ENCODE measurements around the gene PLEKHA5. TPM values are rescaled to one million over a fixed set of nuclear protein-coding genes. Genes with fewer than 3 reads are reported as not detected.
"Not testable (repeated sequence)": the region's sequence is repeated elsewhere in the genome, so short reads cannot be mapped to it uniquely, and the experiment has no call there.

The PLEKHA5 gene, protein sequence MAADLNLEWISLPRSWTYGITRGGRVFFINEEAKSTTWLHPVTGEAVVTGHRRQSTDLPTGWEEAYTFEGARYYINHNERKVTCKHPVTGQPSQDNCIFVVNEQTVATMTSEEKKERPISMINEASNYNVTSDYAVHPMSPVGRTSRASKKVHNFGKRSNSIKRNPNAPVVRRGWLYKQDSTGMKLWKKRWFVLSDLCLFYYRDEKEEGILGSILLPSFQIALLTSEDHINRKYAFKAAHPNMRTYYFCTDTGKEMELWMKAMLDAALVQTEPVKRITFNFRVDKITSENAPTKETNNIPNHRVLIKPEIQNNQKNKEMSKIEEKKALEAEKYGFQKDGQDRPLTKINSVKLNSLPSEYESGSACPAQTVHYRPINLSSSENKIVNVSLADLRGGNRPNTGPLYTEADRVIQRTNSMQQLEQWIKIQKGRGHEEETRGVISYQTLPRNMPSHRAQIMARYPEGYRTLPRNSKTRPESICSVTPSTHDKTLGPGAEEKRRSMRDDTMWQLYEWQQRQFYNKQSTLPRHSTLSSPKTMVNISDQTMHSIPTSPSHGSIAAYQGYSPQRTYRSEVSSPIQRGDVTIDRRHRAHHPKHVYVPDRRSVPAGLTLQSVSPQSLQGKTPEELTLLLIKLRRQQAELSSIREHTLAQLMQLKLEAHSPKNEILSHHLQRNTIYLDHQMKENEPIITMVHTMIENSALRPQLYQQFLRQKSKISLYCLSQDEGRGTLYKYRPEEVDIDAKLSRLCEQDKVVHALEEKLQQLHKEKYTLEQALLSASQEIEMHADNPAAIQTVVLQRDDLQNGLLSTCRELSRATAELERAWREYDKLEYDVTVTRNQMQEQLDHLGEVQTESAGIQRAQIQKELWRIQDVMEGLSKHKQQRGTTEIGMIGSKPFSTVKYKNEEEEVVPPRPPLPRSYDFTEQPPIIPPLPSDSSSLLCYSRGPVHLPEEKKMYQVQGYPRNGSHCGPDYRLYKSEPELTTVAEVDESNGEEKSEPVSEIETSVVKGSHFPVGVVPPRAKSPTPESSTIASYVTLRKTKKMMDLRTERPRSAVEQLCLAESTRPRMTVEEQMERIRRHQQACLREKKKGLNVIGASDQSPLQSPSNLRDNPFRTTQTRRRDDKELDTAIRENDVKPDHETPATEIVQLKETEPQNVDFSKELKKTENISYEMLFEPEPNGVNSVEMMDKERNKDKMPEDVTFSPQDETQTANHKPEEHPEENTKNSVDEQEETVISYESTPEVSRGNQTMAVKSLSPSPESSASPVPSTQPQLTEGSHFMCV
- total RNA-seq (1 to 10 TPM; 5.5 to 5.7 TPM), polyA plus RNA-seq (8.6 TPM)

DNA sequence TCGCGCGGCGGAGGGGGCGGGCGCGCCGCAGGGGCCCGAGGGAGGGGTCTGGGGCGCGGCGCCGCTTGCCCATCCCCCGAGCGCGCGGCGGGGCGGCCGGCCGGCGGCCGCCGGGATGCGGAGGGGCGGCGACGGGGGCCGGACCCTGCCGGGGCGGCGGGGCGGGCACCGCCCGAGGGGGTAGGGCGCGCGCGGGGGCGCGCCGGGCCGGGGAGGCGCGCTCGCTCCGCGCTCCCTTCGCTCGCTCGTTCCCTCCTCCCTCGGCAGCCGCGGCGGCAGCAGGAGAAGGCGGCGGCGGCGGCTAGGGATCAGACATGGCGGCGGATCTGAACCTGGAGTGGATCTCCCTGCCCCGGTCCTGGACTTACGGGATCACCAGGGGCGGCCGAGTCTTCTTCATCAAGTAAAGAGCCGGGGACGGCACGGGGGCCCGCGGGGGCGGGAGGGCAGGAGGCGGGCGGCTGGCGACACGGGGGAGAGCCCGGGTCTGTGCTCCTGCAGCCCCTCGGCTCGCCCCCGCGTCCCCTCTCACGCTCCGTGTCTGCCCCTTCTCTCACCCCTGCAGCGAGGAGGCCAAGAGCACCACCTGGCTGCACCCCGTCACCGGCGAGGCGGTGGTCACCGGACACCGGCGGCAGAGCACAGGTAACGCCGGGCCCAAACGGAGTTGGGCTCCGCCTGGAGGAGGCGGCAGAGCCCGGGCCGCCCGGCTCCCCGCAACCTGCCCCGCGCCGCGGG lies at the start of gene PLEKHA5:
TSS of gene PLEKHA5 (plus strand) at position 248 of the 738 bp plus-strand sequence. CDS start at position 315, 67 bp downstream.
- H3K9me3 Mint-ChIP-seq, result peaks cover 0 to 15% (median 7%) of the 10 kb centered on the region in 5 donors
- POLR2A ChIA-PET, result no interaction called here

DNA sequence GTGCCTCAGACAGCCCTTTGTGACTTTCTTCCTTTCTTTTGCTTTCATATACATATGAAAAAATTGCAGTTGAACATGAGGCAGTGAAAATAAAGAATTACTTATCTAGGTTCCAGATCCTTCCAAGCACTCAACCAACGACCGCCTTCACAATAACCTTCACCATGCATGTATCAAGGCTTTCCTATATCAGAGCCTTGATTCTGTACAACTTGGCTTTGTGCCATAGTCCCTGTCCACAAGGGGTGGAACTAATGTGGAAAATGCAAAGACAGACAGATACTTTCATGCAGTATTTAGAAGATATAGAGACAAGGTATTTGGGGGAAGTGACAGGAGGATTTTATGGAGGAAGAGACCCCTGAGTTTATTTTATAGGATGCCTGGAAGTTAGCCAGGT lies 48.6 kb upstream of the PLEKHA5 start:
- ChIA-PET POLR2A (no interaction called here), CTCF (interaction anchor here (0.5 kb wide), 1 partner anchor 29 kb away, joined by 3 read pairs; no protein-coding TSS in a partner anchor)
- DNase-seq, result no peak
- Histone ChIP-seq H3K4me3 (ENCODE audit: low read length) (no peak overlapping the region), H3K27me3 (ENCODE audit: insufficient read depth, low read length, poor library complexity, severe bottlenecking) (no peaks in the 10 kb centered on the region), H3K9me3 (ENCODE audit: low read length) (no peaks in the 10 kb centered on the region), H3K27ac (ENCODE audit: low read depth, low read length) (no peak overlapping the region), H3K4me1 (ENCODE audit: insufficient read depth, low read length) (no peaks in the 10 kb centered on the region), H3K36me3 (ENCODE audit: insufficient read depth, low read length) (no peaks in the 10 kb centered on the region)
- Mint-ChIP-seq H3K27me3 (peaks cover 2 to 3% of the 10 kb centered on the region in 2 donors), H3K4me3 (no peak overlapping the region), H3K4me1 (peaks cover 2 to 10% (median 5%) of the 10 kb centered on the region in 3 donors), H3K27ac (no peak overlapping the region), H3K9me3 (no peaks in the 10 kb centered on the region), H3K36me3 (peaks cover 0 to 2% (median 0%) of the 10 kb centered on the region in 3 donors)

More for the DNA sequence above, at the start of gene PLEKHA5:
- peak within 1 kb of the TSS; percentile 73 to 91 (median 86) for H3K27ac Mint-ChIP-seq
- Histone ChIP-seq H3K9me3 (ENCODE audit: low read length) (no peaks in the 10 kb centered on the region), H3K4me3 (ENCODE audit: low read length) (peak within 1 kb of the TSS; percentile 65), H3K4me1 (ENCODE audit: insufficient read depth, low read length) (peaks cover 7% of the 10 kb centered on the region), H3K36me3 (ENCODE audit: insufficient read depth, low read length) (no peaks in the 10 kb centered on the region), H3K27me3 (ENCODE audit: insufficient read depth, low read length, poor library complexity, severe bottlenecking) (no peaks in the 10 kb centered on the region), H3K27ac (ENCODE audit: low read depth, low read length) (peak within 1 kb of the TSS; percentile 17)
- DNase-seq, result peak; percentile 17 to 49 (median 37)
- peaks cover 2 to 8% (median 6%) of the 10 kb centered on the region in 3 donors for H3K36me3 Mint-ChIP-seq
- CTCF ChIA-PET, result no interaction called here
- peak within 1 kb of the TSS; percentile 85 to 94 (median 91) for H3K4me3 Mint-ChIP-seq
- peaks cover 19 to 34% (median 27%) of the 10 kb centered on the region in 3 donors for H3K4me1 Mint-ChIP-seq
- H3K27me3 Mint-ChIP-seq, result peaks cover 0 to 4% of the 10 kb centered on the region in 2 donors

DNA sequence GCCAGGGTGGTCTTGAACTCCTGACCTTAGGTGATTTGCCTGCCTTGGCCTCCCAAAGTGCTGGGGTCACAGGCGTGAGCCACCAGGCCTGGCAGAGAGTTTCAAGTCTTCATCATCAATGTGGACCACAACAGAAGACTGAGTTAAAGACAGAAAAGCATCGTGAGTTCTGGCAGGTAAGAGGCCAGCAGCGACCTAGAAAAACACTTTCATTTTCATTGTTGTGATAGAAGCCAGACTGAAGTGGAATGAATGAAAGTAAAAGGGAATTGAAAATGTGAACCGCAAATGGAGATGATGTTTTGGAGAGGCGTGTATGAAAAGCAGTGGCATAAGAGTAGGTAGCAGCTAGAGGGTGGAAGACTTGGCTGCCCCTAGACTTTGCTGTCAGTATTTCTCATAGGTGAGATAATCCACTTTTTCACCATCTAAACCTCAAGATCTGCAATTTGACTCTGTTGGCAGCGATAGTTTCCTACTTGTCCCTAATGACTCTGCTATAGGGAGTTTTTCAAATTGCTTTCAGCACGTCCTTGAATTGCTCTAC lies 47.1 kb upstream of the PLEKHA5 start:
- ChIA-PET CTCF (no interaction called here), POLR2A (no interaction called here)
- Histone ChIP-seq H3K9me3 (ENCODE audit: low read length) (no peaks in the 10 kb centered on the region), H3K4me1 (ENCODE audit: insufficient read depth, low read length) (no peaks in the 10 kb centered on the region), H3K36me3 (ENCODE audit: insufficient read depth, low read length) (no peaks in the 10 kb centered on the region), H3K27me3 (ENCODE audit: insufficient read depth, low read length, poor library complexity, severe bottlenecking) (no peaks in the 10 kb centered on the region), H3K4me3 (ENCODE audit: low read length) (no peak overlapping the region), H3K27ac (ENCODE audit: low read depth, low read length) (no peak overlapping the region)
- peaks cover 2 to 10% (median 5%) of the 10 kb centered on the region in 3 donors for H3K4me1 Mint-ChIP-seq
- H3K9me3 Mint-ChIP-seq, result no peaks in the 10 kb centered on the region
- peak in 1 of 5 donors; percentile 0 for DNase-seq
- H3K4me3 Mint-ChIP-seq, result peak overlapping the region in 2 of 7 donors; percentile 1 to 36
- peak overlapping the region in 1 of 8 donors; percentile 0 for H3K27ac Mint-ChIP-seq
- H3K27me3 Mint-ChIP-seq, result peaks cover 2 to 6% of the 10 kb centered on the region in 2 donors
- H3K36me3 Mint-ChIP-seq, result peaks cover 0 to 2% (median 0%) of the 10 kb centered on the region in 3 donors

DNA sequence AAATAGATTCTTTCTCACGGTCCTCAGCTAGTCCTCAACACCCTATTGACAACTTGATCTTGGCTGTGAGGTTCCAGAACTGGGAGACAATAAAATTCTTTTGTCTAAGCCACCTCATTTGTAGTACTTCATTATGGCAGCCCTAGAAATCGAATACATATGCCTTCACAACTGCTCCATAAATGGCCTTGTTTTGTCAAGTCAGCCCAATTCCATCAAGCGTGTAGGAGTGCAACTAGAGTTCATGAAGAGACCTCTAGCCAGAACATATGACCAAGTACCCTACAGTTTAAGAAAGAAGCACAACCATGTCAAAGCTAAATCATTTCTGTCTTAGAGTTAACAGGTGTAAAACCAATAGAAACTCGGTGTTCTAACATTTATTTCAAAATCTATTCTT lies 45.0 kb upstream of the PLEKHA5 start:
- peaks cover 2 to 10% (median 5%) of the 10 kb centered on the region in 3 donors for H3K4me1 Mint-ChIP-seq
- H3K4me3 ChIP-seq (ENCODE audit: low read length), result no peak overlapping the region
- H3K4me1 ChIP-seq (ENCODE audit: insufficient read depth, low read length), result no peaks in the 10 kb centered on the region
- H3K4me3 Mint-ChIP-seq, result no peak overlapping the region
- no peak overlapping the region for H3K27ac ChIP-seq (ENCODE audit: low read depth, low read length)
- CTCF ChIA-PET, result no interaction called here
- H3K27ac Mint-ChIP-seq, result no peak overlapping the region
- no peak for DNase-seq
- H3K27me3 Mint-ChIP-seq, result peaks cover 2 to 3% of the 10 kb centered on the region in 2 donors
- no peaks in the 10 kb centered on the region for H3K36me3 ChIP-seq (ENCODE audit: insufficient read depth, low read length)
- no peaks in the 10 kb centered on the region for H3K27me3 ChIP-seq (ENCODE audit: insufficient read depth, low read length, poor library complexity, severe bottlenecking)
- no peaks in the 10 kb centered on the region for H3K9me3 Mint-ChIP-seq
- peaks cover 0 to 2% (median 0%) of the 10 kb centered on the region in 3 donors for H3K36me3 Mint-ChIP-seq
- no peaks in the 10 kb centered on the region for H3K9me3 ChIP-seq (ENCODE audit: low read length)
- POLR2A ChIA-PET, result no interaction called here

DNA sequence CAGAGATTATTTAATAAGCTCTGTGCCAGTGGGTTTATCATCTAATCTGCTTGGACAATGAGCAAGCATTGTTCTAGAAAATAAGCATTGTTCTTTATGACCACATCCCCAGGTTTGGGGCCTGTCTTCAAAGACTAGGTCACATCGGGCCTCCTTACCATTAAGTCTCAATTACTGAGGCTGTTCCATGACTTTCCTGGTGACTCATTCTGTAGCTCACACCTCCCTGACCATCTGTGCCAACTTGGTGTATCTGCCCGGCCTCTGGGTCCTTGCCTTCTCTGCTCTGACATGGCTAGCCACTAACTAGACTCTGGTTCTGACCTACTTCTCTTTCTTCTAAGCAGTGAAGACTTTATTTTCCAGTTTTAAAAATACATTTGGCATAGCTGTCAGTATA lies 44.4 kb upstream of the PLEKHA5 start:
- peaks cover 0 to 2% (median 0%) of the 10 kb centered on the region in 3 donors for H3K36me3 Mint-ChIP-seq
- H3K9me3 ChIP-seq (ENCODE audit: low read length), result no peaks in the 10 kb centered on the region
- DNase-seq, result no peak
- H3K36me3 ChIP-seq (ENCODE audit: insufficient read depth, low read length), result no peaks in the 10 kb centered on the region
- peaks cover 2 to 10% (median 5%) of the 10 kb centered on the region in 3 donors for H3K4me1 Mint-ChIP-seq
- H3K9me3 Mint-ChIP-seq, result no peaks in the 10 kb centered on the region
- H3K4me1 ChIP-seq (ENCODE audit: insufficient read depth, low read length), result no peaks in the 10 kb centered on the region
- ChIA-PET POLR2A (no interaction called here), CTCF (no interaction called here)
- H3K27ac ChIP-seq (ENCODE audit: low read depth, low read length), result no peak overlapping the region
- H3K27me3 Mint-ChIP-seq, result peaks cover 3 to 4% of the 10 kb centered on the region in 2 donors
- no peaks in the 10 kb centered on the region for H3K27me3 ChIP-seq (ENCODE audit: insufficient read depth, low read length, poor library complexity, severe bottlenecking)
- H3K4me3 Mint-ChIP-seq, result no peak overlapping the region
- no peak overlapping the region for H3K4me3 ChIP-seq (ENCODE audit: low read length)
- H3K27ac Mint-ChIP-seq, result no peak overlapping the region

DNA sequence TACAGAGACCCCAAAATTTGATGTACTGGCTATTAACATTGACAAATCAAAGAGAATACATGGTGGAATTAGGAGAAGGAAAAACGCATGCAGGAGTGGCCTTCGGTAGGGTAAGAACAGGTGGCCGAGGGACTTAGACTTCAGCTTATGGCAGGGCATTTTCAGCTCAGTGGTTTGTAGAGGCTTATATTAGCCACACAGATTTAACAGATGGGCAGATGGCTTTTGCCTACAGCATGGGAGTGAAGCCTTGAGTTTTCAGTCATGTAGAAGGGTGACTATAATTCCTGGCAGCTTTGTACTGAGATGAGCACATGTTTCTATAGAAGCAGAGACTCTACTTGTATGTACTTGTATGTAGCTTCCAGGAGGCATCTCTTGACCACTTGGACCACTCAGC lies 40.9 kb upstream of the PLEKHA5 start:
- no peaks in the 10 kb centered on the region for H3K4me1 Mint-ChIP-seq
- ChIA-PET POLR2A (no interaction called here), CTCF (interaction anchor here (0.8 kb wide), 1 partner anchor 27 kb away, joined by 3 read pairs; no protein-coding TSS in a partner anchor)
- no peak overlapping the region for H3K27ac Mint-ChIP-seq
- no peaks in the 10 kb centered on the region for H3K36me3 Mint-ChIP-seq
- H3K27ac ChIP-seq (ENCODE audit: low read depth, low read length), result no peak overlapping the region
- no peaks in the 10 kb centered on the region for H3K9me3 Mint-ChIP-seq
- H3K27me3 Mint-ChIP-seq, result peaks cover 3 to 6% of the 10 kb centered on the region in 2 donors
- no peaks in the 10 kb centered on the region for H3K4me1 ChIP-seq (ENCODE audit: insufficient read depth, low read length)
- no peaks in the 10 kb centered on the region for H3K27me3 ChIP-seq (ENCODE audit: insufficient read depth, low read length, poor library complexity, severe bottlenecking)
- H3K9me3 ChIP-seq (ENCODE audit: low read length), result no peaks in the 10 kb centered on the region
- H3K4me3 Mint-ChIP-seq, result no peak overlapping the region
- H3K36me3 ChIP-seq (ENCODE audit: insufficient read depth, low read length), result no peaks in the 10 kb centered on the region
- no peak for DNase-seq
- no peak overlapping the region for H3K4me3 ChIP-seq (ENCODE audit: low read length)

DNA sequence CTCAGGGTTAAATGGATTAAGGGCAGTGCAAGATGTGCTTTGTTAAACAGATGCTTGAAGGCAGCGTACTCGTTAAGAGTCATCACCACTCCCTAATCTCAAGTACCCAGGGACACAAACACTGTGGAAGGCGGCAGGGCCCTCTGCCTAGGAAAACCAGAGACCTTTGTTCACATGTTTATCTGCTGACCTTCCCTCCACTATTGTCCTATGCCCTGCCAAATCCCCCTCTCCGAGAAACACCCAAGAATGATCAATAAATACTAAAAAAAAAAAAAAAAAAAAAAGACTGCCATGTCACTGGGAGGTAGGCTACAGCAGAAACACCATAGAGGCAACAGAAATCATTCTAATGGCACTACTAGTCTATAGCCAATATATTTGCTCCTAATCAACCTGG lies 37.1 kb upstream of the PLEKHA5 start:
- H3K4me1 Mint-ChIP-seq; H3K4me3 ChIP-seq (ENCODE audit: low read length); H3K4me1 ChIP-seq (ENCODE audit: insufficient read depth, low read length); H3K27ac Mint-ChIP-seq; H3K27me3 ChIP-seq (ENCODE audit: insufficient read depth, low read length, poor library complexity, severe bottlenecking); H3K27me3 Mint-ChIP-seq; H3K9me3 Mint-ChIP-seq; H3K36me3 Mint-ChIP-seq; H3K36me3 ChIP-seq (ENCODE audit: insufficient read depth, low read length); H3K27ac ChIP-seq (ENCODE audit: low read depth, low read length); CTCF ChIA-PET; H3K4me3 Mint-ChIP-seq; H3K9me3 ChIP-seq (ENCODE audit: low read length); POLR2A ChIA-PET; DNase-seq: not testable (repeated sequence)
